GM12891 (cell line): ENCODE measurements around the gene NEMP1.
"Not testable (repeated sequence)": the region's sequence is repeated elsewhere in the genome, so short reads cannot be mapped to it uniquely, and the experiment has no call there.

ENCODE experiments used
- PAX5 ChIP-seq: IDR thresholded peaks from 2 replicates; pipeline ENCODE4 v1.6.1; 2011; ENCODE audit warnings: low read length, moderate library complexity, mild to moderate bottlenecking; ENCODE audit not compliant: insufficient read depth, severe bottlenecking
- POLR2A ChIP-seq: IDR thresholded peaks from 2 replicates; pipeline ENCODE4 v1.6.1; 2011; ENCODE audit warnings: low read depth, low read length, control low read depth
- POLR2AphosphoS5 ChIP-seq: IDR thresholded peaks from 2 replicates; pipeline ENCODE4 v1.6.1; 2011; ENCODE audit warnings: low read depth, low read length, control low read depth
- POU2F2 ChIP-seq: IDR thresholded peaks from 2 replicates; pipeline ENCODE4 v1.6.1; 2011; ENCODE audit warnings: low read depth, mild to moderate bottlenecking, control low read depth, low read length, moderate library complexity
- TAF1 ChIP-seq: IDR thresholded peaks from 2 replicates; pipeline ENCODE4 v1.6.1; 2011; ENCODE audit warnings: low read depth, low read length, control low read depth

DNA sequence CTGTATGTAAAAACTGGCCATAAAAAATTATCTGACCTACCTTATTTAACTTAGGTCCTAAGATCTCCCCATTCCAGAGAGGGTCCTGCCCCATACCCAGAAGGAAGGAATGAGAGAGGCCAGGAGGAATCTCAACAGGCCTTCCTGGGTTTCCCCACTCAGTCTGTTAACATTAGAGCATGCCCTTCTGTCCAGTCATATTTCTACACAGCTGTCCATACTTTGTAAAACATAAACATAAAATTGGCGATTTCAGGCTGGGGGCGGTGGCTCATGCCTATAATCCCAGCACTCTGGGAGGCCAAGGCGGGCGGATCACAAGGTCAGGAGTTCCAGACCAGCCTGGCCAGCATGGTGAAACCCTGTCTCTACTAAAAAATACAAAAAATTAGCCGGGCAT lies 56.3 kb downstream of the NEMP1 start:
- TF ChIP-seq PAX5, POLR2AphosphoS5, TAF1, POLR2A, POU2F2: not testable (repeated sequence)
